GM19035 (cell line): ENCODE results near the gene ZNF600.
"Not testable (repeated sequence)": the region's sequence is repeated elsewhere in the genome, so short reads cannot be mapped to it uniquely, and the experiment has no call there.

ENCODE experiments used
- ATAC-seq: cut with Tn5 transposase; IDR thresholded peaks from one replicate; pipeline ENCODE4 v1.9.1; 2021; ENCODE audit not compliant: unreplicated experiment

Gene ZNF600

DNA sequence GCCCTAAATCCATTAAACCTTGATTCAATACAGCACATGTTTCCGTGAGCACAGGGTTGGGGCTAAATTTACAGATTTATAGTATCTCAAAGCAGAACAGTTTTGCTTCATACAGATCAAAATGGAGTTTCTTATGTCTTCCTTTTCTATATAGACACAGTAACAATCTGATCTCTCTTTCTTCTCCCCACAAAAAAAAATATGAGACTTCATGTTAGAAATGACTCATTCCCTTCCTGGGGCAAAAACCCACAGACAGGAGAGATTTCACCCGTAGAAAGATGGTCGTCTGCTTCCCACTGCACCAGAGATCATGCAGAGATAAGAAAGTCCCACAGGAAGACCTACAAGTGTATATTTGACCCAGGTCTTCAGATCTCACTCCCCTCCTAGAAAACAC lies 44.1 kb downstream of the ZNF600 start:
- ATAC-seq, result no peak

DNA sequence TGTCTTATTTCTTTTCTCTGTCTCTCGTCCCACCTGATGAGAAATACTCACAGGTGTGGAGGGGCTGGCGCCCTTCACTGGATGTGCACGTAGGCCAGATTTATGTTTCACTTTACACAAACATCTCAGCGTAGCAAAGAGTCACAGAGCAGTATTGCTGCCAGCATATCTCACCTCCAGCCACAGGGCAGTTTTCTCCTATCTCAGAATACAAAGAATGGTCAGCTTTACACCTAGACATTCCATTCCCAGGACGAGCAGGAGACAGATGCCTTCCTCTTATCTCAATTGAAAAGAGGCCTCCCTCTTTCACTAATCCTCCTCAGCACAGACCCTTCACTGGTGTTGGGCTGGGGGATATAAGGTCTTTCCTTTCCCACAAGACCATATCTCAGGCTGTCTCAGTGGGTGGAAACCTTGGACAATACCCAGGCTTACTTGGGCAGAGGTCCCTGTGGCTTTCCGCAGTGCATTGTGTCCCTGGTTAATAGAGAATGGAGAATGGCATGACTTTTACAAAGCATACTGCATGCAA lies 44.6 kb downstream of the ZNF600 start:
- ATAC-seq, result no peak

DNA sequence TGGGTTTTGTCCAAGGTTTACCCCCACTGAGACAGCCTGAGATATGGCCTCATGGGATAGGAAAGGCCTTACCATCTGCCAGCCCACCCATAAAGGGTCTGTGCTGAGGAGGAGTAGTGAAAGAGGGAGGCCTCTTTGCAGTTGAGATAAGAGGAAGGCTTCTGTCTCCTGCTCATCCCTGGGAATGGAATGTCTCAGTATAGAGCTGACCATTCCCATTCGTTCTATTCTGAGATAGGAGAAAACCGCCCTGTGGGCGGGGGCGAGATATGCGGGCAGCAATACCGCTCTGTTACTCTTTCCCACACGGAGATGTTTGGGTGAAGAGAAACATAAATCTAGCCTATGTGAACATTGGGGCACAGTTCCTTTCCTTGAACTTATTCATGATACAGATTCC lies 45.2 kb downstream of the ZNF600 start:
- ATAC-seq, result not testable (repeated sequence)

GRCh38 chr19:52739576-52739975 lies 47.0 kb downstream of the ZNF600 start:
- no peak for ATAC-seq

DNA sequence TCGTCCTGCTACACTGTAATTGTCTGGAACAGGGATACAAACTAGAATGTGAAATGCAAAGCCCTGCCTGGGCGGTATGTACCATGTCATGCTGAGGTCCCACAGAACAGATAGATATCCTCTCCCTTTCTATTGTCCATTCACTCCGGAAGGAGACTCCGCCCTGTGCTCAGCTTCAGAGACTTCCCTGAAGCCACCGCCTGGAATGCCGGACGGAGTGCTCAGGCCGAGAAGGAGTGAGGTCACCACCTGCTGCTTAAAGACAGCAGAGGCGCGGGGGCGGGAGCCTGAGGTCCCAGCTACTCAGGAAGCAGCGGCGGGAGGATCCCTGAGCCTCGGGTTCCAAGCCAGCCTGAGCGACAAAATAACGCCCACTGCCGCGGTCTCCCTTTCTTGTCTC lies 50.9 kb downstream of the ZNF600 start:
- ATAC-seq, result no peak

- ATAC-seq, result peak; percentile 97
These were observed 51.5 kb downstream of the ZNF600 start, which contains the start of gene ZNF611 for GRCh38 chr19:52734893-52735661. TSS of gene ZNF611 (minus strand) at chr19:52735044. CDS start at chr19:52715894, 19,150 bp downstream.

GRCh38 chr19:52734331-52734892 lies 52.2 kb downstream of the ZNF600 start:
- peak; percentile 38 for ATAC-seq

DNA sequence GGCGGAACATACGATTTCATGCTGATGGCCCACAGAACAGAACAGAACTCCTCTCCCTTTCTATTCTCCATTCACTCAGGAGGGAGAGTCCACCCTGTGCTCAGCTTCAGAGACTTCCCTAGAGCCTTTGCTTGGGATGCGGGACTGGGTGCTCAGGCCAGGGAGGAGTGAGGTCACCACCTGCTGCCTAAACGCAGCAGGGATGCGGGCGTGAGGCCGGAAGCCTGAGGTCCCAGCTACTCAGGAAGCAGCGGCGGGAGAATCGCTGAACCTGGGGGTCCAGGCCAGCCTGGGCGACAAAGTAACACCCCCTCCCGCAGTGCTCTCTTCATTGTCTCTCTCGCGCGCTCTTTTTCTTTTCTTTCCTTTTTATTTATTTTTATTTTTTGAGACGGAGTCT lies 60.5 kb downstream of the ZNF600 start:
- ATAC-seq, result not testable (repeated sequence)

- ATAC-seq, result no peak
These were observed 61.0 kb downstream of the ZNF600 start for GRCh38 chr19:52725528-52725961.

GRCh38 chr19:52724701-52725514 lies 61.7 kb downstream of the ZNF600 start:
- ATAC-seq, result no peak

DNA sequence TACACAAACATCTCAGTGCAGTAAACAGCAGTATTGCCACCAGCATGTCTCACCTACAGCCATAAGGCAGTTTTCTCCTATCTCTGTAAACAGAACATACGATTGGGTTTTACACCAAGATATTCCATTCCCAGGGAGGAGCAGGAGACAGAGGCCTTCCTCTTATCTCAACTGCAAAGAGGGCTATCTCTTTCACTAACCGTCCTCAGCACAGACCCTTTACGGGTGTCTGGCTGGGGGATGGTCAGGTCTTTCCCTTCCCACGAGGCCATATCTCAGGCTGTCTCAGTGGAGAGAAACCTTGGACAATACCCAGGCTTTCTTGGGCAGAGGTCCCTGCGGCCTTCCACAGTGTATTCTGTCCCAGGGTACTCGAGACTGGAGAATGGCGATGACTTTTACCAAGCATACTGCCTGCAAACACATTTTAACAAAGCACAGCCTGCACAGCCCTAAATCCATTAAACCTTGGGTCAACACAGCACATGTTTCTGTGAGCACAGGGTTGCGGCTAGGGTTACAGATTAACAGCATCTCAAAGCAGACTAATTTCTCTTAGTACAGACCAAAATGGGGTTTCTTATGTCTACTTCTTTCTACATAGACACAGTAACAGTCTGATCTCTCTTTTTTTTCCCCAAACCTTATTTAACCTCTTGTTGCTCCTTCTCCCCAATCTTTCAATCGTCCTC lies 62.5 kb downstream of the ZNF600 start:
- ATAC-seq, result not testable (repeated sequence)

GRCh38 chr19:52722062-52723003 lies 64.3 kb downstream of the ZNF600 start:
- ATAC-seq, result no peak

DNA sequence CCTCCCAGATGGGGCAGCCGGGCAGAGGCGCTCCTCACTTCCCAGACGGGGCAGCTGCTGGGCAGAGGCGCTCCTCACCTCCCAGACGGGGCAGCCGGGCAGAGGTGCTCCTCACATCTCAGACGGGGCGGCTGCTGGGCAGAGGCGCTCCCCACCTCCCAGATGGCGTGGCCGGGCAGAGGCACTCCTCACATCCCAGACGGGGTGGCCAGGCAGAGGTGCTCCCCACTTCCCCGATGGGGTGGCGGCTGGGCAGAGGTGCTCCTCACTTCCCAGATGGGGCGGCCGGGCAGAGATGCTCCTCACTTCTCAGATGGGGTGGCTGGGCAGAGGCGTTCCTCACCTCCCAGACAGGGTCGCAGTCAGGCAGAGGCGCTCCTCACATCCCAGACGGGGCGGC lies 66.0 kb downstream of the ZNF600 start:
- not testable (repeated sequence) for ATAC-seq

DNA sequence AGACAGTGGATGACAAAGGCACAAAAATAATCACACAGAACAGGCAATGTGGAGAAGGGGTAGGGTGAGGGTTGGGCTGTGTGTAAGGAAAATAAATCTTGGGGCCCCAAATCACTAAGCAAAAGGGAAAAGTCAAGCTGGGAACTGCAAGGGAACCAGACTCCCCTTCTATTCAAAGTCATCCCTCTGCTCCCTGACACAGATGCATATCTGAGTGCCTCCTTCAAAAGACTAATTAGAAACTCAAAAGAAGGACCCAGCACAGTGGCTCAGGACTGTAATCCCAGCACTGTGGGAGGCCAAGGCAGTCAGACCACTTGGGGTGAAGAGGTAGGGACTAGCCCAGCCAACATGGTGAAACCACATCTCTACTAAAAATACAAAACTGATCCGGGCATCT lies 70.1 kb downstream of the ZNF600 start:
- ATAC-seq, result no peak

DNA sequence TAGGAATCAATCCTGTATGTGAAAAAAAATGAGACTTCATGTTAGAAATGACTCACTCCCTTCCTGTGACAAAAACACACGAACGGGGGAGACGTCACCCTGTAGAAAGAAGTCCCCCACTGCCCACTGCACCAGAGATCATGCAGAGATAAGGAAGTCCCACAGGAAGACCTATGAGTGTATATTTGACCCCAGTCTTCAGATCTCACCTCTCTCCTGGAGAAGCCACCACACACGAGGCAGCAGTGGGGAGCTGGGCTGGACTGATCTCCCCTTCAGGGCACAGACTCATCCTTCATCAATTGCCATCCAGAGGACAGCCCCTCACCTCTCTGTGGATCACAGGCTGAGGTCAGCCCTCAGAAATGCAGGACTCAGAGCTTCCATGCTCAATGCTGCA lies 70.7 kb downstream of the ZNF600 start:
- ATAC-seq, result not testable (repeated sequence)

DNA sequence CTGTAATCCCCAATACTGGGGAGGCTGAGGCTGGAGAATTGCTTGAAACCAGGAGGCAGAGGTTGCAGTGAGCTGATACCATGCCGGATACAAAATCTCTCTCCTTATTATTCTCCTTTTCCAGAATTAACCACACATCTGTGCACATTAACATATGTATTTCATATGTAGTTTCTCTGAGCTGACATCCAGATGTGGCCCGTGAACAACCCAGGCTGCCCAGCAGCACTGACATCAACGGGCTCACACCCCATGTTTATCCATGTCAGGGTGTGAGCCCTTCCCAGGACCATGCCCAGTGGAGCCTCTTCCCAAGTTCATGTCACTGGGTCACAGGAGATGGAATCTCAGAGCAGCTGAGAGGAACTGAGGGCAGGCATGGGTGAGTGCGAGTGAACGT lies 71.3 kb downstream of the ZNF600 start:
- not testable (repeated sequence) for ATAC-seq
